Effector memory CD4-positive, alpha-beta T cell (primary cell): ENCODE measurements around the gene TBC1D9B.

Experiments
- DNase-seq, 3 donors: peaks; one replicate each; pipeline ENCODE4 v3.0.0-alpha.2; 2020
- H3K27ac ChIP-seq: 2 replicates; pipeline ENCODE4 v1.7.0; 2013; ENCODE audit warnings: mild to moderate bottlenecking, low read length, moderate library complexity; ENCODE audit not compliant: insufficient read depth, poor library complexity, severe bottlenecking
- H3K27me3 ChIP-seq: replicated peaks from 2 replicates; pipeline ENCODE4 v1.7.0; 2013; ENCODE audit warnings: mild to moderate bottlenecking, low read length; ENCODE audit not compliant: insufficient read depth, control insufficient read depth, poor library complexity, severe bottlenecking
- H3K36me3 ChIP-seq: 2 replicates; pipeline ENCODE4 v1.7.0; 2013; ENCODE audit warnings: mild to moderate bottlenecking, low read length, moderate library complexity; ENCODE audit not compliant: control insufficient read depth, insufficient read depth
- H3K4me1 ChIP-seq: 2 replicates; pipeline ENCODE4 v1.7.0; 2013; ENCODE audit warnings: low read length, mild to moderate bottlenecking; ENCODE audit not compliant: control insufficient read depth, insufficient read depth, poor library complexity, severe bottlenecking
- H3K4me3 ChIP-seq: 2 replicates; pipeline ENCODE4 v1.7.0; 2013; ENCODE audit warnings: low read length, low read depth, mild to moderate bottlenecking; ENCODE audit not compliant: insufficient read depth, poor library complexity, severe bottlenecking
- H3K9me3 ChIP-seq: 2 replicates; pipeline ENCODE4 v1.7.0; 2013; ENCODE audit warnings: mild to moderate bottlenecking, low read length, moderate library complexity; ENCODE audit not compliant: control insufficient read depth

TBC1D9B gene

GRCh38 chr5:179886190-179886911 lies 21.3 kb downstream of the TBC1D9B start:
- H3K27ac ChIP-seq = no peak overlapping the region
- no peaks in the 10 kb centered on the region for H3K27me3 ChIP-seq
- H3K4me1 ChIP-seq = no peaks in the 10 kb centered on the region
- peaks cover 66% of the 10 kb centered on the region for H3K36me3 ChIP-seq
- no peak overlapping the region for H3K4me3 ChIP-seq
- no peak for DNase-seq
- H3K9me3 ChIP-seq = peaks cover 13% of the 10 kb centered on the region

GRCh38 chr5:179885491-179886090 lies 22.1 kb downstream of the TBC1D9B start:
- Histone ChIP-seq H3K36me3 (peaks cover 63% of the 10 kb centered on the region), H3K27ac (no peak overlapping the region), H3K9me3 (peaks cover 13% of the 10 kb centered on the region), H3K4me1 (no peaks in the 10 kb centered on the region), H3K27me3 (no peaks in the 10 kb centered on the region), H3K4me3 (no peak overlapping the region)
- DNase-seq = no peak

GRCh38 chr5:179883163-179883562 lies 24.5 kb downstream of the TBC1D9B start:
- no peaks in the 10 kb centered on the region for H3K27me3 ChIP-seq
- H3K4me1 ChIP-seq = no peaks in the 10 kb centered on the region
- no peak overlapping the region for H3K27ac ChIP-seq
- peaks cover 46% of the 10 kb centered on the region for H3K36me3 ChIP-seq
- H3K4me3 ChIP-seq = no peak overlapping the region
- H3K9me3 ChIP-seq = peaks cover 13% of the 10 kb centered on the region
- DNase-seq = no peak

- no peak for DNase-seq
- H3K36me3 ChIP-seq = peaks cover 38% of the 10 kb centered on the region
- H3K27ac ChIP-seq = no peak overlapping the region
- no peaks in the 10 kb centered on the region for H3K4me1 ChIP-seq
- no peak overlapping the region for H3K4me3 ChIP-seq
- peaks cover 13% of the 10 kb centered on the region for H3K9me3 ChIP-seq
- H3K27me3 ChIP-seq = no peaks in the 10 kb centered on the region
Observed at GRCh38 chr5:179882338-179882737, 25.4 kb downstream of the TBC1D9B start.

- H3K36me3 ChIP-seq = peaks cover 39% of the 10 kb centered on the region
- no peak overlapping the region for H3K4me3 ChIP-seq
- peaks cover 13% of the 10 kb centered on the region for H3K9me3 ChIP-seq
- no peaks in the 10 kb centered on the region for H3K27me3 ChIP-seq
- H3K4me1 ChIP-seq = no peaks in the 10 kb centered on the region
- no peak overlapping the region for H3K27ac ChIP-seq
- DNase-seq = no peak
Observed at GRCh38 chr5:179880848-179881590, 26.7 kb downstream of the TBC1D9B start.

GRCh38 chr5:179880066-179880650 lies 27.5 kb downstream of the TBC1D9B start:
- H3K4me1 ChIP-seq = no peaks in the 10 kb centered on the region
- H3K27me3 ChIP-seq = no peaks in the 10 kb centered on the region
- no peak overlapping the region for H3K4me3 ChIP-seq
- peaks cover 13% of the 10 kb centered on the region for H3K9me3 ChIP-seq
- H3K36me3 ChIP-seq = peaks cover 35% of the 10 kb centered on the region
- no peak overlapping the region for H3K27ac ChIP-seq
- DNase-seq = no peak

GRCh38 chr5:179879690-179880010 lies 28.0 kb downstream of the TBC1D9B start:
- H3K36me3 ChIP-seq = peaks cover 37% of the 10 kb centered on the region

GRCh38 chr5:179879003-179879689 lies 28.6 kb downstream of the TBC1D9B start:
- no peaks in the 10 kb centered on the region for H3K4me1 ChIP-seq
- no peak for DNase-seq
- no peak overlapping the region for H3K27ac ChIP-seq
- peaks cover 37% of the 10 kb centered on the region for H3K36me3 ChIP-seq
- H3K4me3 ChIP-seq = no peak overlapping the region
- peaks cover 10% of the 10 kb centered on the region for H3K9me3 ChIP-seq
- H3K27me3 ChIP-seq = no peaks in the 10 kb centered on the region

More at GRCh38 chr5:179879690-179880010, 28.0 kb downstream of the TBC1D9B start:
- H3K9me3 ChIP-seq = peaks cover 13% of the 10 kb centered on the region
- DNase-seq = no peak
- H3K4me3 ChIP-seq = no peak overlapping the region
- H3K4me1 ChIP-seq = no peaks in the 10 kb centered on the region
- H3K27me3 ChIP-seq = no peaks in the 10 kb centered on the region
- no peak overlapping the region for H3K27ac ChIP-seq

GRCh38 chr5:179878222-179879002 lies 29.3 kb downstream of the TBC1D9B start:
- no peak for DNase-seq
- Histone ChIP-seq H3K27ac (no peak overlapping the region), H3K4me3 (no peak overlapping the region), H3K36me3 (peaks cover 36% of the 10 kb centered on the region), H3K4me1 (no peaks in the 10 kb centered on the region), H3K27me3 (no peaks in the 10 kb centered on the region), H3K9me3 (peaks cover 3% of the 10 kb centered on the region)
